ENCODE data around the gene C2CD2. TPM values are rescaled to one million over a fixed set of nuclear protein-coding genes. Genes with fewer than 3 reads are reported as not detected.

Gene C2CD2
- total RNA-seq, 2 experiments from 2014 or later, result 4.5 to 5.9 TPM

DNA sequence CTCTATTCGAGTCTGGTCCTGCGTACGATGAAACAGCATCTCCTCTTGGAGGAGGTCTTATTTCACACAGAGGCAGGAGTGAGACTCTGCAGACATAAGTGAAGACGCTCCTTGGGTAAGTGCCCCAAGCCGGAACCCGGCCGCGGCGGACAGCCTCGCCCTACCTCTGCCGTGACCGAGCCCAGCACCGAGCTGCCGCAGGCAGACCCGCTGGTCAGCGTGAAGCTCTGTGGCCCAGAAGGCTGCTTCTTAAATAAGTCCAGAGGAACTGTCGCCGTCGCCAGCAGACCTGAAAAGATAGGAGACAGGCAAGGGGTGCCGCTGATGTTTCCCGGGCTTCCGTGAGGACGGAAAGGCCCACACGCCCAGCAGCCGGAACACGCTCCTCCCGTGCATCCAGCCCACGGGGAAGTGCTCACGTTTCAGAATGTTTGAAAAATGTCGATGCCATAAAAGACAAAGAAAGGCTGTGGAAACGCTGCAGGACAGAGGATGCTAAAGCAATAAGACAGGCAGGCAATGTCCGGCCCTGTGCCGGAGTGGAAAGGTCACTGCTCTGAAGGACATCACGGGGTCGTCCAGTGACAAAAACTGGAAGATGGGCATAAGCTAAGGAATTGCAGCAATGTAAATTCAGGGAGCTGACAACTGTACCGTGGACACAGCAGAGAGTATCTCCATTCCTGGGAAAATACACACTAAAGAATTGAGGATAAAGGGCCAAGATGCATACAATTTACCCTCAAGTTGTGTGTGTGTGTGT lies 46.1 kb downstream of the C2CD2 start:
- ChIA-PET POLR2A (interaction anchor here (1.0 kb wide), 2 partner anchors 15 to 42 kb away, joined by 3 to 5 read pairs; no protein-coding TSS in a partner anchor), CTCF (ENCODE audit: unreplicated experiment) (no interaction called here)
- intact Hi-C loops (cut with micrococcal nuclease; ENCODE audit: unreplicated experiment), result no loop called here
- no peak overlapping the region for H3K4me2 ChIP-seq (ENCODE audit: low read length)
- H3K4me3 ChIP-seq (ENCODE audit: low read depth, low read length, poor library complexity, severe bottlenecking), result no peak overlapping the region
- H2AFZ ChIP-seq (ENCODE audit: low read length), result no peak overlapping the region
- no peak for DNase-seq (ENCODE audit: low spot score)
- BruUV-seq (replicated peaks), result no TSS peak
- H3K4me1 ChIP-seq (ENCODE audit: insufficient read depth, low read length, poor library complexity, severe bottlenecking), result no peaks in the 10 kb centered on the region
- H4K20me1 ChIP-seq (ENCODE audit: insufficient read depth, low read length), result no peaks in the 10 kb centered on the region
- H3K27ac ChIP-seq (ENCODE audit: low read depth, low read length, poor library complexity, severe bottlenecking), result no peak overlapping the region
- no peaks in the 10 kb centered on the region for H3K9me2 ChIP-seq (ENCODE audit: insufficient read depth, low read length)
- no peak for TF ChIP-seq EZH2phosphoT487 (IDR thresholded peaks at IDR 0.05; ENCODE audit: borderline replicate concordance, low read depth, low read length)
- TF ChIP-seq, protein P1, sequence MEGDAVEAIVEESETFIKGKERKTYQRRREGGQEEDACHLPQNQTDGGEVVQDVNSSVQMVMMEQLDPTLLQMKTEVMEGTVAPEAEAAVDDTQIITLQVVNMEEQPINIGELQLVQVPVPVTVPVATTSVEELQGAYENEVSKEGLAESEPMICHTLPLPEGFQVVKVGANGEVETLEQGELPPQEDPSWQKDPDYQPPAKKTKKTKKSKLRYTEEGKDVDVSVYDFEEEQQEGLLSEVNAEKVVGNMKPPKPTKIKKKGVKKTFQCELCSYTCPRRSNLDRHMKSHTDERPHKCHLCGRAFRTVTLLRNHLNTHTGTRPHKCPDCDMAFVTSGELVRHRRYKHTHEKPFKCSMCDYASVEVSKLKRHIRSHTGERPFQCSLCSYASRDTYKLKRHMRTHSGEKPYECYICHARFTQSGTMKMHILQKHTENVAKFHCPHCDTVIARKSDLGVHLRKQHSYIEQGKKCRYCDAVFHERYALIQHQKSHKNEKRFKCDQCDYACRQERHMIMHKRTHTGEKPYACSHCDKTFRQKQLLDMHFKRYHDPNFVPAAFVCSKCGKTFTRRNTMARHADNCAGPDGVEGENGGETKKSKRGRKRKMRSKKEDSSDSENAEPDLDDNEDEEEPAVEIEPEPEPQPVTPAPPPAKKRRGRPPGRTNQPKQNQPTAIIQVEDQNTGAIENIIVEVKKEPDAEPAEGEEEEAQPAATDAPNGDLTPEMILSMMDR (conservative IDR thresholded peaks at IDR 0.05; ENCODE audit: low read length), result no peak
- no peaks in the 10 kb centered on the region for H3K9me3 ChIP-seq (ENCODE audit: low read length)
- no peaks in the 10 kb centered on the region for H3K36me3 ChIP-seq (ENCODE audit: insufficient read depth, low read length)
- H3K79me2 ChIP-seq (ENCODE audit: insufficient read depth, low read depth, low read length), result no peaks in the 10 kb centered on the region

DNA sequence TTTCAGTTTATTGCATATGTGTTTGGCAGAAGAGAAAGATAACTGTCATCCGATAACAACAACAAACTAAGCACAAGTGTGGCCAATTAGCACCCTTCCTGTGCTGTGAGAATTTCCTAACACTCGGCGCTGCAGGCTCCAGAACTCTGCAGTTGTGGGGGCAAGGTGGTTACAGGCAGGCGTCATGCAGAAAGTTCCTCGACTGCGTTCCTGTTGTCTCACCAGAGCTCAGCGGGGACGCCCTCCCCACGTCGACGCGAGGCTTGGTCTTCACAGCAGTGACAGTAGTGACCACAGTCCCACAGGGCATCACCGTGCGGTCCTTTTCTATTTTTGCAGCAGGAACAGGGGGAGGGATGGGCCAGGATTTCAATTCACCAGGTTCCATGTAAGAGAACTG lies 47.0 kb downstream of the C2CD2 start:
- H3K9me2 ChIP-seq (ENCODE audit: insufficient read depth, low read length), result no peaks in the 10 kb centered on the region
- TF ChIP-seq, protein P1 (conservative IDR thresholded peaks at IDR 0.05; ENCODE audit: low read length), result no peak
- no peak for TF ChIP-seq EZH2phosphoT487 (IDR thresholded peaks at IDR 0.05; ENCODE audit: borderline replicate concordance, low read depth, low read length)
- POLR2A ChIA-PET, result no interaction called here
- no peaks in the 10 kb centered on the region for H4K20me1 ChIP-seq (ENCODE audit: insufficient read depth, low read length)
- no peaks in the 10 kb centered on the region for H3K79me2 ChIP-seq (ENCODE audit: insufficient read depth, low read depth, low read length)
- H3K4me1 ChIP-seq (ENCODE audit: insufficient read depth, low read length, poor library complexity, severe bottlenecking), result no peaks in the 10 kb centered on the region
- CTCF ChIA-PET (ENCODE audit: unreplicated experiment), result no interaction called here
- no peaks in the 10 kb centered on the region for H3K36me3 ChIP-seq (ENCODE audit: insufficient read depth, low read length)
- intact Hi-C loops (cut with micrococcal nuclease; ENCODE audit: unreplicated experiment), result no loop called here
- H3K4me2 ChIP-seq (ENCODE audit: low read length), result no peak overlapping the region
- H3K9me3 ChIP-seq (ENCODE audit: low read length), result no peaks in the 10 kb centered on the region
- DNase-seq (ENCODE audit: low spot score), result no peak
- H3K4me3 ChIP-seq (ENCODE audit: low read depth, low read length, poor library complexity, severe bottlenecking), result no peak overlapping the region
- H3K27ac ChIP-seq (ENCODE audit: low read depth, low read length, poor library complexity, severe bottlenecking), result no peak overlapping the region
- BruUV-seq (replicated peaks), result no TSS peak
- H2AFZ ChIP-seq (ENCODE audit: low read length), result no peak overlapping the region

DNA sequence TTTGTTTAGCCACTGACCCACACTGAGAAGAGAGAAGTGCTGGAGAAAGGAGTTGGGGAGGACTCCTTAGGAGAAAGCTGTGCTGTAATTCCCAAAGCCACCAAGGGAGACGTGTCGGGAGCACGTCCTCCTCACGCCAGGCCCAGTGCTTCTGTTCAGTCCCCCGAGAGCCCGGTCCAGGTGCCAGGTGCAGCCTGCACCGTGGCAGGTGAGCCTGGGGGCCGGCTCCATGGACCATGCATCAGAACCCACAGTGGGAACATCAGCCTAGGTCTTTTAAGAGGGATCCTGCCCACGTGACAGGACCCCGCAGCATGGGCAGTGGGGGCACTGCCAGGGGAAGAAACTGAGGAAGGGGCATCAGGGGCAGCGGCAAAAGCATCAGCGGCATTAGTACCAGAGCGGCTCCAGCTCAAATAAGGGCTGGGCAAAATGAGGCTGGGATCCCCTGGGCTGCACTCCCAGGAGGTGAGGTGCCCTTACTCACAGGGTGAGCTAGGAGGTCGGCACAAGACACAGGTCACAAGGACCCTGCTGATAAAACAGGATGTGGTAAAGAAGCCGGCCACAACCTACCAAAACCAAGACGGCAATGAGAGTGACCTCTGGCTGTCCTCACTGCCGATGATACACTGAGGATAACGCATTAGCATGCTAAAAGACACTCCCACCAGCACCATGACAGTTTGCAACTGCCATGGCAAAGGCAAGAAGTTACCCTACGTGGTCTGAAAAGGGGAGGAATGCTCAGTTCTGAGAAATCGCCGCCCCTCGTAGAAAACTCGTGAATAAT lies 50.1 kb downstream of the C2CD2 start:
- H3K4me2 ChIP-seq (ENCODE audit: low read length), result no peak overlapping the region
- DNase-seq (ENCODE audit: low spot score), result no peak
- no peak overlapping the region for H3K4me3 ChIP-seq (ENCODE audit: low read depth, low read length, poor library complexity, severe bottlenecking)
- H3K4me1 ChIP-seq (ENCODE audit: insufficient read depth, low read length, poor library complexity, severe bottlenecking), result no peaks in the 10 kb centered on the region
- H3K79me2 ChIP-seq (ENCODE audit: insufficient read depth, low read depth, low read length), result no peaks in the 10 kb centered on the region
- H3K27ac ChIP-seq (ENCODE audit: low read depth, low read length, poor library complexity, severe bottlenecking), result no peak overlapping the region
- H3K9me3 ChIP-seq (ENCODE audit: low read length), result no peaks in the 10 kb centered on the region
- TF ChIP-seq, protein P1 (conservative IDR thresholded peaks at IDR 0.05; ENCODE audit: low read length), result no peak
- TF ChIP-seq EZH2phosphoT487 (IDR thresholded peaks at IDR 0.05; ENCODE audit: borderline replicate concordance, low read depth, low read length), result no peak
- H4K20me1 ChIP-seq (ENCODE audit: insufficient read depth, low read length), result no peaks in the 10 kb centered on the region
- POLR2A ChIA-PET, result no interaction called here
- H3K36me3 ChIP-seq (ENCODE audit: insufficient read depth, low read length), result no peaks in the 10 kb centered on the region
- no peaks in the 10 kb centered on the region for H3K9me2 ChIP-seq (ENCODE audit: insufficient read depth, low read length)
- BruUV-seq (replicated peaks), result no TSS peak
- H2AFZ ChIP-seq (ENCODE audit: low read length), result no peak overlapping the region
- CTCF ChIA-PET (ENCODE audit: unreplicated experiment), result no interaction called here
- intact Hi-C loops (cut with micrococcal nuclease; ENCODE audit: unreplicated experiment), result no loop called here
